GM21786 (cell line): Measurements from ENCODE around the gene ORAI3.

Experiments
- ATAC-seq: cut with Tn5 transposase; IDR thresholded peaks from one replicate; pipeline ENCODE4 v1.9.1; 2021; ENCODE audit not compliant: unreplicated experiment

ORAI3 gene

GRCh38 chr16:30946671-30947540 lies 2.0 kb upstream of the ORAI3 start:
- ATAC-seq, result no peak

GRCh38 chr16:30947541-30947858 lies 1.4 kb upstream of the ORAI3 start:
- ATAC-seq, result no peak

- no peak for ATAC-seq
Observed at GRCh38 chr16:30947859-30948666, 805 bp upstream of the ORAI3 start.

GRCh38 chr16:30949650-30950515 lies 1.0 kb downstream of the ORAI3 start:
- ATAC-seq, result peak; percentile 57

GRCh38 chr16:30950516-30951065 lies 1.7 kb downstream of the ORAI3 start:
- no peak for ATAC-seq

- no peak for ATAC-seq
Observed at GRCh38 chr16:30951193-30951592, 2.3 kb downstream of the ORAI3 start.

GRCh38 chr16:30951750-30952149 lies 2.9 kb downstream of the ORAI3 start:
- ATAC-seq, result no peak

- no peak for ATAC-seq
Observed at GRCh38 chr16:30953111-30953510, 4.2 kb downstream of the ORAI3 start.

- no peak for ATAC-seq
Observed at GRCh38 chr16:30953511-30954124, 4.8 kb downstream of the ORAI3 start.

GRCh38 chr16:30954993-30955392 lies 6.1 kb downstream of the ORAI3 start:
- no peak for ATAC-seq

GRCh38 chr16:30956601-30957455 lies 8.0 kb downstream of the ORAI3 start:
- no peak for ATAC-seq

- peak; percentile 67 for ATAC-seq
Observed at GRCh38 chr16:30957456-30958174, 8.7 kb downstream of the ORAI3 start, which contains the start of gene SETD1A. Gene SETD1A (plus strand): TSS chr16:30957754. CDS start chr16:30958732, 978 bp downstream.

- ATAC-seq, result peak; percentile 19
Observed at GRCh38 chr16:30958175-30959079, 9.6 kb downstream of the ORAI3 start.

- ATAC-seq, result no peak
Observed at GRCh38 chr16:30961384-30961783, 12.5 kb downstream of the ORAI3 start.

GRCh38 chr16:30963925-30964511 lies 15.2 kb downstream of the ORAI3 start:
- ATAC-seq, result no peak

GRCh38 chr16:30964574-30965226 lies 15.8 kb downstream of the ORAI3 start:
- no peak for ATAC-seq

GRCh38 chr16:30965436-30965835 lies 16.6 kb downstream of the ORAI3 start:
- ATAC-seq, result no peak
